ENCODE measurements around the gene CEP104. TPM values are rescaled to one million over a fixed set of nuclear protein-coding genes. Genes with fewer than 3 reads are reported as not detected.
A peak's percentile ranks its signal among the peaks of the same experiment; 100 is the strongest.

CEP104 gene
- total RNA-seq, 2 donors from 2014 or later = 26.9 to 28.3 TPM

- peak overlapping the region; percentile 95 to 97 for H3K27ac Mint-ChIP-seq
- peaks cover 26 to 28% of the 10 kb centered on the region in 2 donors for H3K36me3 Mint-ChIP-seq
- ATAC-seq = no peak
Measured at GRCh38 chr1:3898475-3898735, 41.4 kb upstream of the CEP104 start.

GRCh38 chr1:3896396-3897000, 39.5 kb upstream of the CEP104 start:
- peaks cover 4 to 5% of the 10 kb centered on the region in 2 donors for H3K9me3 Mint-ChIP-seq
- ATAC-seq = no peak
- peak overlapping the region in 1 of 2 donors; percentile 13 for H3K27ac Mint-ChIP-seq
- H3K36me3 Mint-ChIP-seq = peaks cover 26 to 28% of the 10 kb centered on the region in 2 donors
- DNase-seq (ENCODE audit: low spot score in 2 of 2) = no peak

More at GRCh38 chr1:3898475-3898735, 41.4 kb upstream of the CEP104 start:
- no peak for DNase-seq (ENCODE audit: low spot score in 2 of 2)
- H3K9me3 Mint-ChIP-seq = peaks cover 4 to 5% of the 10 kb centered on the region in 2 donors

- Mint-ChIP-seq H3K9me3 (peaks cover 4 to 5% of the 10 kb centered on the region in 2 donors), H3K36me3 (peaks cover 26 to 28% of the 10 kb centered on the region in 2 donors), H3K27ac (no peak overlapping the region)
- DNase-seq (ENCODE audit: low spot score in 2 of 2) = no peak
- ATAC-seq = no peak
Measured at GRCh38 chr1:3895951-3896325, 38.9 kb upstream of the CEP104 start.

GRCh38 chr1:3895279-3895950, 38.4 kb upstream of the CEP104 start:
- H3K36me3 Mint-ChIP-seq = peaks cover 26 to 28% of the 10 kb centered on the region in 2 donors
- no peak for ATAC-seq
- no peak overlapping the region for H3K27ac Mint-ChIP-seq
- DNase-seq (ENCODE audit: low spot score in 2 of 2) = no peak
- H3K9me3 Mint-ChIP-seq = peaks cover 4 to 5% of the 10 kb centered on the region in 2 donors

GRCh38 chr1:3894626-3895278, 37.7 kb upstream of the CEP104 start:
- DNase-seq (ENCODE audit: low spot score in 2 of 2) (no peak), ATAC-seq (no peak)
- peaks cover 26 to 33% of the 10 kb centered on the region in 2 donors for H3K36me3 Mint-ChIP-seq
- no peak overlapping the region for H3K27ac Mint-ChIP-seq
- H3K9me3 Mint-ChIP-seq = peaks cover 4 to 5% of the 10 kb centered on the region in 2 donors

- no peak overlapping the region for H3K27ac Mint-ChIP-seq
- DNase-seq (ENCODE audit: low spot score in 2 of 2) = no peak
- peaks cover 4 to 5% of the 10 kb centered on the region in 2 donors for H3K9me3 Mint-ChIP-seq
- no peak for ATAC-seq
- H3K36me3 Mint-ChIP-seq = peaks cover 21 to 24% of the 10 kb centered on the region in 2 donors
Measured at GRCh38 chr1:3893190-3893589, 36.2 kb upstream of the CEP104 start.

- H3K9me3 Mint-ChIP-seq = peaks cover 4 to 5% of the 10 kb centered on the region in 2 donors
- DNase-seq (ENCODE audit: low spot score in 2 of 2) (no peak), ATAC-seq (no peak)
- peak overlapping the region in 1 of 2 donors; percentile 17 for H3K27ac Mint-ChIP-seq
- peaks cover 17 to 20% of the 10 kb centered on the region in 2 donors for H3K36me3 Mint-ChIP-seq
Measured at GRCh38 chr1:3892748-3893147, 35.7 kb upstream of the CEP104 start.

- no peaks in the 10 kb centered on the region for H3K9me3 Mint-ChIP-seq
- DNase-seq (ENCODE audit: low spot score in 2 of 2) (no peak), ATAC-seq (no peak)
- H3K27ac Mint-ChIP-seq = no peak overlapping the region
- H3K36me3 Mint-ChIP-seq = peaks cover 6 to 9% of the 10 kb centered on the region in 2 donors
Measured at GRCh38 chr1:3891329-3891865, 34.4 kb upstream of the CEP104 start.

- peak overlapping the region in 1 of 2 donors; percentile 5 for H3K27ac Mint-ChIP-seq
- DNase-seq (ENCODE audit: low spot score in 2 of 2) = no peak
- peak; percentile 87 to 91 for ATAC-seq
Measured at GRCh38 chr1:3890389-3891328, 33.6 kb upstream of the CEP104 start.

GRCh38 chr1:3889936-3890335, 32.9 kb upstream of the CEP104 start:
- DNase-seq (ENCODE audit: low spot score in 2 of 2) = no peak
- no peaks in the 10 kb centered on the region for H3K9me3 Mint-ChIP-seq

More at GRCh38 chr1:3890389-3891328, 33.6 kb upstream of the CEP104 start:
- no peaks in the 10 kb centered on the region for H3K9me3 Mint-ChIP-seq
- peaks cover 0 to 6% of the 10 kb centered on the region in 2 donors for H3K36me3 Mint-ChIP-seq

GRCh38 chr1:3888301-3888700, 31.3 kb upstream of the CEP104 start:
- ATAC-seq (no peak), DNase-seq (ENCODE audit: low spot score in 2 of 2) (no peak)
- H3K9me3 Mint-ChIP-seq = no peaks in the 10 kb centered on the region
- peaks cover 0 to 6% of the 10 kb centered on the region in 2 donors for H3K36me3 Mint-ChIP-seq
- H3K27ac Mint-ChIP-seq = no peak overlapping the region

More at GRCh38 chr1:3889936-3890335, 32.9 kb upstream of the CEP104 start:
- H3K27ac Mint-ChIP-seq = peak overlapping the region in 1 of 2 donors; percentile 5
- H3K36me3 Mint-ChIP-seq = peaks cover 0 to 6% of the 10 kb centered on the region in 2 donors
- peak in 1 of 2 donors; percentile 30 for ATAC-seq

GRCh38 chr1:3886691-3887090, 29.7 kb upstream of the CEP104 start:
- no peaks in the 10 kb centered on the region for H3K9me3 Mint-ChIP-seq
- DNase-seq (ENCODE audit: low spot score in 2 of 2) (no peak), ATAC-seq (no peak)
- H3K27ac Mint-ChIP-seq = peak overlapping the region in 1 of 2 donors; percentile 68
- H3K36me3 Mint-ChIP-seq = peaks cover 0 to 6% of the 10 kb centered on the region in 2 donors

- ATAC-seq (no peak), DNase-seq (ENCODE audit: low spot score in 2 of 2) (no peak)
- peak overlapping the region in 1 of 2 donors; percentile 68 for H3K27ac Mint-ChIP-seq
- no peaks in the 10 kb centered on the region for H3K9me3 Mint-ChIP-seq
- H3K36me3 Mint-ChIP-seq = peaks cover 0 to 6% of the 10 kb centered on the region in 2 donors
Measured at GRCh38 chr1:3886106-3886670, 29.2 kb upstream of the CEP104 start.

GRCh38 chr1:3885611-3886010, 28.6 kb upstream of the CEP104 start:
- Mint-ChIP-seq H3K9me3 (no peaks in the 10 kb centered on the region), H3K27ac (no peak overlapping the region), H3K36me3 (peaks cover 0 to 6% of the 10 kb centered on the region in 2 donors)
- DNase-seq (ENCODE audit: low spot score in 2 of 2) = no peak
- no peak for ATAC-seq

- ATAC-seq (no peak), DNase-seq (ENCODE audit: low spot score in 2 of 2) (no peak)
- Mint-ChIP-seq H3K36me3 (peaks cover 0 to 4% of the 10 kb centered on the region in 2 donors), H3K27ac (peak overlapping the region in 1 of 2 donors; percentile 20), H3K9me3 (no peaks in the 10 kb centered on the region)
Measured at GRCh38 chr1:3884966-3885365, 28.0 kb upstream of the CEP104 start.

Measured in activated naive CD4-positive, alpha-beta T cell treated with anti-CD3 and anti-CD28 coated beads, Interleukin-2, amount 50 U/mL, for 72 hours (primary cell).